ENCODE data around the gene C14orf93.
A peak's percentile ranks its signal among the peaks of the same experiment; 100 is the strongest.

The C14orf93 gene

GRCh38 chr14:22995889-22996625 lies 13.9 kb downstream of the C14orf93 start:
- DNase-seq (ENCODE audit: extremely low read depth in 1 of 2, low read depth in 1 of 2): no peak

- DNase-seq (ENCODE audit: extremely low read depth in 1 of 2, low read depth in 1 of 2): no peak
Observed at GRCh38 chr14:22994762-22995275, 15.1 kb downstream of the C14orf93 start.

GRCh38 chr14:22993517-22993916 lies 16.4 kb downstream of the C14orf93 start:
- DNase-seq (ENCODE audit: extremely low read depth in 1 of 2, low read depth in 1 of 2): no peak

- DNase-seq (ENCODE audit: extremely low read depth in 1 of 2, low read depth in 1 of 2): no peak
Observed at GRCh38 chr14:22991852-22992251, 18.1 kb downstream of the C14orf93 start.

- DNase-seq (ENCODE audit: extremely low read depth in 1 of 2, low read depth in 1 of 2): no peak
Observed at GRCh38 chr14:22987291-22987690, 22.7 kb downstream of the C14orf93 start.

- peak; percentile 79 to 82 for DNase-seq (ENCODE audit: extremely low read depth in 1 of 2, low read depth in 1 of 2)
Observed at GRCh38 chr14:22986508-22987054, 23.4 kb downstream of the C14orf93 start.

- no peak for DNase-seq (ENCODE audit: extremely low read depth in 1 of 2, low read depth in 1 of 2)
Observed at GRCh38 chr14:22985894-22986507, 23.9 kb downstream of the C14orf93 start.

GRCh38 chr14:22984959-22985658 lies 24.8 kb downstream of the C14orf93 start:
- no peak for DNase-seq (ENCODE audit: extremely low read depth in 1 of 2, low read depth in 1 of 2)

GRCh38 chr14:22982477-22983245 lies 27.3 kb downstream of the C14orf93 start, which contains the start of gene AJUBA:
AJUBA (minus strand) TSS chr14:22982551; CDS start chr14:22982266, 285 bp downstream.
- peak; percentile 33 to 60 for DNase-seq (ENCODE audit: extremely low read depth in 1 of 2, low read depth in 1 of 2)

- DNase-seq (ENCODE audit: extremely low read depth in 1 of 2, low read depth in 1 of 2): no peak
Observed at GRCh38 chr14:22981876-22982476, 28.0 kb downstream of the C14orf93 start.

GRCh38 chr14:22981090-22981875 lies 28.7 kb downstream of the C14orf93 start:
- DNase-seq (ENCODE audit: extremely low read depth in 1 of 2, low read depth in 1 of 2): no peak

- DNase-seq (ENCODE audit: extremely low read depth in 1 of 2, low read depth in 1 of 2): no peak
Observed at GRCh38 chr14:22980672-22981089, 29.3 kb downstream of the C14orf93 start.

GRCh38 chr14:22979748-22980392 lies 30.1 kb downstream of the C14orf93 start:
- no peak for DNase-seq (ENCODE audit: extremely low read depth in 1 of 2, low read depth in 1 of 2)

- DNase-seq (ENCODE audit: extremely low read depth in 1 of 2, low read depth in 1 of 2): no peak
Observed at GRCh38 chr14:22978981-22979671, 30.8 kb downstream of the C14orf93 start.

- no peak for DNase-seq (ENCODE audit: extremely low read depth in 1 of 2, low read depth in 1 of 2)
Observed at GRCh38 chr14:22978487-22978837, 31.5 kb downstream of the C14orf93 start.

GRCh38 chr14:22977684-22978486 lies 32.1 kb downstream of the C14orf93 start:
- DNase-seq (ENCODE audit: extremely low read depth in 1 of 2, low read depth in 1 of 2): no peak

- DNase-seq (ENCODE audit: extremely low read depth in 1 of 2, low read depth in 1 of 2): no peak
Observed at GRCh38 chr14:22977434-22977683, 32.6 kb downstream of the C14orf93 start.
